ENCODE results near the gene ZNF532.
A peak's percentile ranks its signal among the peaks of the same experiment; 100 is the strongest.
"Not testable (repeated sequence)": the region's sequence is repeated elsewhere in the genome, so short reads cannot be mapped to it uniquely, and the experiment has no call there.

ZNF532 gene

DNA sequence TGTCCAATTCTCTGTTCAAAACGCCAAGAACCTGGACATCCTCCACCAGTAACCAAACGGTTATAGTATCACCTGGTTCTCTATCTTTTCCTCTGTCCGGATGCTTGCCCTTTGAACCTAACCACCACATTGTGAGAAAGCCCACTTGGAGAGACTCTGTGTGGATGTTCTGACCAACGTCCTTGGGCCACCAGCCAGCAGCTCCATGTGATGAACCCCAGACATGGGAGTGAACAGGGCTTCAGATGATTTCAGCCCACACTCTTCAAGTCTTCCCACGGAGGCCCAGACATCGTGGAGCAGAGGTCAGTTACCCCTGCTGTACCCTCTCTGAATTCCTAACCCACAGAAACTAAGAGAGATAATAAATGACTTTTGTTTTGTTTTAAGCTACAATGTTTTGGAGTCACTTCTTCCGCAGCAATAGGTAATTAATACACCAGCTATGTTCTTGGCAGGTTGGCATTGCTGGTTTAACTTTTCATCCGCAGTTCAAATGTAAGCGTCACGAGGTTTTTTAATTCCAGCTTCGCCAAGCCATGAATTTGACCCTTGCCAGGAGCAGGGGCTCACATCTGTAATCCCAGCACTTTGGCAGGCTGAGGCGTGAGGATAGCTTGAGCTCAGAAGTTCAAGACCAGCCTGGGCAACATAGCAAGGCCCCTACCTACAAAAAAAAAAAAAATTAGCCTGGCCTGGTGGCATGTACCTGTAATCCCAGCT is 36.1 kb upstream of the ZNF532 start:
- ATAC-seq = no peak
- no peak for TF ChIP-seq CSDC2 (CRISPR knock-in tag; IDR thresholded peaks at IDR 0.05)
- TF ChIP-seq, protein P1, sequence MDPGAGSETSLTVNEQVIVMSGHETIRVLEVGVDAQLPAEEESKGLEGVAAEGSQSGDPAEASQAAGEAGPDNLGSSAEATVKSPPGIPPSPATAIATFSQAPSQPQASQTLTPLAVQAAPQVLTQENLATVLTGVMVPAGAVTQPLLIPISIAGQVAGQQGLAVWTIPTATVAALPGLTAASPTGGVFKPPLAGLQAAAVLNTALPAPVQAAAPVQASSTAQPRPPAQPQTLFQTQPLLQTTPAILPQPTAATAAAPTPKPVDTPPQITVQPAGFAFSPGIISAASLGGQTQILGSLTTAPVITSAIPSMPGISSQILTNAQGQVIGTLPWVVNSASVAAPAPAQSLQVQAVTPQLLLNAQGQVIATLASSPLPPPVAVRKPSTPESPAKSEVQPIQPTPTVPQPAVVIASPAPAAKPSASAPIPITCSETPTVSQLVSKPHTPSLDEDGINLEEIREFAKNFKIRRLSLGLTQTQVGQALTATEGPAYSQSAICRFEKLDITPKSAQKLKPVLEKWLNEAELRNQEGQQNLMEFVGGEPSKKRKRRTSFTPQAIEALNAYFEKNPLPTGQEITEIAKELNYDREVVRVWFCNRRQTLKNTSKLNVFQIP (CRISPR knock-in tag; IDR thresholded peaks at IDR 0.05; ENCODE audit: borderline replicate concordance, low read depth) = no peak
- no peak for TF ChIP-seq TCF4 (CRISPR knock-in tag; IDR thresholded peaks at IDR 0.05; ENCODE audit: borderline replicate concordance)
- TF ChIP-seq GLIS3 (CRISPR knock-in tag; IDR thresholded peaks at IDR 0.05) = no peak
- TF ChIP-seq ZNF8 (CRISPR knock-in tag; IDR thresholded peaks at IDR 0.05) = no peak
- TF ChIP-seq ISL1 (CRISPR knock-in tag; IDR thresholded peaks at IDR 0.05) = no peak
- no peak for TF ChIP-seq ZFP3 (CRISPR knock-in tag; IDR thresholded peaks at IDR 0.05)
- TF ChIP-seq ZNF70 (CRISPR knock-in tag; IDR thresholded peaks at IDR 0.05) = no peak
- no peak for TF ChIP-seq ZC3H10 (CRISPR knock-in tag; IDR thresholded peaks at IDR 0.05)
- no peak for TF ChIP-seq PPARA (CRISPR knock-in tag; IDR thresholded peaks at IDR 0.05; ENCODE audit: borderline replicate concordance)
- no peak for TF ChIP-seq ESRRG (CRISPR knock-in tag; IDR thresholded peaks at IDR 0.05)
- TF ChIP-seq TSHZ2 (CRISPR knock-in tag; IDR thresholded peaks at IDR 0.05) = no peak
- no peak for TF ChIP-seq OSR1 (CRISPR knock-in tag; IDR thresholded peaks at IDR 0.05)
- TF ChIP-seq, protein P2, sequence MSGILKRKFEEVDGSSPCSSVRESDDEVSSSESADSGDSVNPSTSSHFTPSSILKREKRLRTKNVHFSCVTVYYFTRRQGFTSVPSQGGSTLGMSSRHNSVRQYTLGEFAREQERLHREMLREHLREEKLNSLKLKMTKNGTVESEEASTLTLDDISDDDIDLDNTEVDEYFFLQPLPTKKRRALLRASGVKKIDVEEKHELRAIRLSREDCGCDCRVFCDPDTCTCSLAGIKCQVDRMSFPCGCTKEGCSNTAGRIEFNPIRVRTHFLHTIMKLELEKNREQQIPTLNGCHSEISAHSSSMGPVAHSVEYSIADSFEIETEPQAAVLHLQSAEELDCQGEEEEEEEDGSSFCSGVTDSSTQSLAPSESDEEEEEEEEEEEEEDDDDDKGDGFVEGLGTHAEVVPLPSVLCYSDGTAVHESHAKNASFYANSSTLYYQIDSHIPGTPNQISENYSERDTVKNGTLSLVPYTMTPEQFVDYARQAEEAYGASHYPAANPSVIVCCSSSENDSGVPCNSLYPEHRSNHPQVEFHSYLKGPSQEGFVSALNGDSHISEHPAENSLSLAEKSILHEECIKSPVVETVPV (CRISPR knock-in tag; IDR thresholded peaks at IDR 0.05) = no peak

DNA sequence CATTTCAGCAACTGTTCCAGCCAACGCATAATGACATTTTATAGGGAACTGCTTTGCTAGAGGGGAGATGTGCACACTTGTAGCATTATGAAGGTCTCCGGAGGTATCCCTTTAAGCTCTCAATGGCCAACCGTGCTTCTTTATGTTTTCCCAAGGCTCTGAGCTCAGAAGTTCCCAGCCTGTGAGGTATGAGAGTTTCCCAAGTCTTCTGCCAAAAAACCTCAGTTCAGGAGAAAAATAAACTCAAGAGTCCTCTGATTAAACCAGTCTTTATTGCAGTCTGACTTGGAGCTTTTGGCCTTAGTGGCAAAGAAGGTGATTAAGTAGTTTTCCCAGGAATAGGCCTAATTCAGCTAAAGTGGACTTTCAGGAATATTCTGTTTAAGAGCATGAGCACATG is 35.4 kb upstream of the ZNF532 start:
- TF ChIP-seq, protein P3, sequence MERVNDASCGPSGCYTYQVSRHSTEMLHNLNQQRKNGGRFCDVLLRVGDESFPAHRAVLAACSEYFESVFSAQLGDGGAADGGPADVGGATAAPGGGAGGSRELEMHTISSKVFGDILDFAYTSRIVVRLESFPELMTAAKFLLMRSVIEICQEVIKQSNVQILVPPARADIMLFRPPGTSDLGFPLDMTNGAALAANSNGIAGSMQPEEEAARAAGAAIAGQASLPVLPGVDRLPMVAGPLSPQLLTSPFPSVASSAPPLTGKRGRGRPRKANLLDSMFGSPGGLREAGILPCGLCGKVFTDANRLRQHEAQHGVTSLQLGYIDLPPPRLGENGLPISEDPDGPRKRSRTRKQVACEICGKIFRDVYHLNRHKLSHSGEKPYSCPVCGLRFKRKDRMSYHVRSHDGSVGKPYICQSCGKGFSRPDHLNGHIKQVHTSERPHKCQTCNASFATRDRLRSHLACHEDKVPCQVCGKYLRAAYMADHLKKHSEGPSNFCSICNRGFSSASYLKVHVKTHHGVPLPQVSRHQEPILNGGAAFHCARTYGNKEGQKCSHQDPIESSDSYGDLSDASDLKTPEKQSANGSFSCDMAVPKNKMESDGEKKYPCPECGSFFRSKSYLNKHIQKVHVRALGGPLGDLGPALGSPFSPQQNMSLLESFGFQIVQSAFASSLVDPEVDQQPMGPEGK (CRISPR knock-in tag; IDR thresholded peaks at IDR 0.05; ENCODE audit: borderline replicate concordance) = no peak
- TF ChIP-seq ZFP3 (CRISPR knock-in tag; IDR thresholded peaks at IDR 0.05) = no peak
- no peak for TF ChIP-seq TOX (CRISPR knock-in tag; IDR thresholded peaks at IDR 0.05; ENCODE audit: borderline replicate concordance)
- TF ChIP-seq PPARA (CRISPR knock-in tag; IDR thresholded peaks at IDR 0.05; ENCODE audit: borderline replicate concordance) = no peak
- TF ChIP-seq RARB (CRISPR knock-in tag; IDR thresholded peaks at IDR 0.05) = no peak
- TF ChIP-seq ZNF565 (CRISPR knock-in tag; conservative IDR thresholded peaks at IDR 0.05; ENCODE audit: low read depth) = no peak
- no peak for TF ChIP-seq ISL1 (CRISPR knock-in tag; IDR thresholded peaks at IDR 0.05)
- no peak for TF ChIP-seq ZFP30 (CRISPR knock-in tag; IDR thresholded peaks at IDR 0.05)
- no peak for TF ChIP-seq GLIS3 (CRISPR knock-in tag; IDR thresholded peaks at IDR 0.05)
- TF ChIP-seq ARNTL (CRISPR knock-in tag; IDR thresholded peaks at IDR 0.05; ENCODE audit: borderline replicate concordance, low read depth) = no peak
- TF ChIP-seq TCF4 (CRISPR knock-in tag; IDR thresholded peaks at IDR 0.05; ENCODE audit: borderline replicate concordance) = no peak
- TF ChIP-seq ZC3H10 (CRISPR knock-in tag; IDR thresholded peaks at IDR 0.05) = no peak
- no peak for ATAC-seq

DNA sequence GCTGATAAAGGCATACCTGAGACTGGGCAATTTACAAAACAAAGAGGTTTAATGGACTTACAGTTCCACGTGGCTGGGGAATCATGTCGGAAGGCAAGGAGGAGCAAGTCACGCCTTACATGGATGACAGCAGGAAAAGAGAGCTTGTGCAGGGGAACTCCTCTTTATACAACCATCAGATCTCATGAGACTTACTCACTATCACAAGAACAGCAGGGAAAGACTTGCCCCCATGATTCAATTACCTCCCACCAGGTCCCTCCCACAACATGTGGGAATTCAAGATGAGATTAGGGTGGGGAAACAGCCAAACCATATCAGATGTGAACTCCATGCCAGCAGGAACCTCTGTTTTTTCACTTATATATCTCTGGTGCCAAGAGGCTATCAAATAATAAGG is 34.8 kb upstream of the ZNF532 start:
- not testable (repeated sequence) for ATAC-seq
- TF ChIP-seq ZFP3 (CRISPR knock-in tag; IDR thresholded peaks at IDR 0.05) (peak; percentile 49; the same call in 1 of the 2 replicates), TCF4 (CRISPR knock-in tag; IDR thresholded peaks at IDR 0.05; ENCODE audit: borderline replicate concordance) (peak; percentile 76; the same call in 1 of the 2 replicates)

GRCh38 chr18:58831606-58832005 is 33.1 kb upstream of the ZNF532 start:
- no peak; the same call in 2 of the 3 replicates for ATAC-seq
- TF ChIP-seq TCF4 (CRISPR knock-in tag; IDR thresholded peaks at IDR 0.05; ENCODE audit: borderline replicate concordance) (no peak), TSHZ2 (CRISPR knock-in tag; IDR thresholded peaks at IDR 0.05) (no peak), OSR1 (CRISPR knock-in tag; IDR thresholded peaks at IDR 0.05) (no peak), ZFP3 (CRISPR knock-in tag; IDR thresholded peaks at IDR 0.05) (no peak), RARB (CRISPR knock-in tag; IDR thresholded peaks at IDR 0.05) (no peak)
- TF ChIP-seq, protein P1 (CRISPR knock-in tag; IDR thresholded peaks at IDR 0.05; ENCODE audit: borderline replicate concordance, low read depth) = no peak

All from SK-N-SH treated with all-trans-retinoic acid at 6 μM for 48 hours (cell line).